ENCODE measurements around the gene BOLA3. TPM values are rescaled to one million over a fixed set of nuclear protein-coding genes. Genes with fewer than 3 reads are reported as not detected.

The BOLA3 gene
- total and polyA plus RNA-seq, 2 donors (not counting 3 experiments of a cell fraction or from before 2014, with no cell fraction given) = 28.7 to 42.4 TPM

- Histone ChIP-seq H3K9me1 (replicated peaks; ENCODE audit: control insufficient read depth, extremely low read depth, insufficient read depth, low read length) (no peaks in the 10 kb centered on the region), H3K4me3 (replicated peaks in 1 of 3; ENCODE audit: insufficient read depth in 1 of 3, low read depth in 1 of 3, low read length in 3 of 3) (peak overlapping the region; percentile 93 to 100 (median 100)), H3K4me2 (ENCODE audit: insufficient read depth, low read length) (peak overlapping the region; percentile 100), H3K27ac (ENCODE audit: insufficient read depth, low read depth, low read length) (peak overlapping the region; percentile 80), H3K79me2 (ENCODE audit: control insufficient read depth, insufficient read depth, low read length) (peaks cover 55% of the 10 kb centered on the region), H3K36me3 (ENCODE audit: control insufficient read depth in 2 of 2, extremely low read depth in 1 of 2, insufficient read depth in 2 of 2, low read length in 2 of 2) (no peaks in the 10 kb centered on the region), H3K9ac (replicated peaks; ENCODE audit: extremely low read depth, insufficient read depth, low read length) (peak overlapping the region; percentile 96), H3K4me1 (ENCODE audit: control insufficient read depth, extremely low read depth, insufficient read depth, low read length) (peaks cover 9% of the 10 kb centered on the region), H2AFZ (ENCODE audit: low read depth, low read length) (no peak overlapping the region), H4K20me1 (replicated peaks; ENCODE audit: control insufficient read depth, extremely low read depth, insufficient read depth, low read length) (peaks cover 2% of the 10 kb centered on the region), H3K9me3 (replicated peaks; ENCODE audit: control insufficient read depth, insufficient read depth, low read length) (no peaks in the 10 kb centered on the region), H3K27me3 (ENCODE audit: control insufficient read depth in 2 of 2, insufficient read depth in 2 of 2, low read length in 2 of 2) (no peaks in the 10 kb centered on the region)
- DNase-seq (ENCODE audit: low read depth, low spot score) (no peak), FAIRE-seq (no peak)
- ChIA-PET CTCF (interaction anchor here (0.9 to 1.9 kb wide), 7 partner anchors 9 to 353 kb away, joined by 3 to 20 read pairs (median 7); partner anchors contain the start of genes MTHFD2 and STAMBP), POLR2A (interaction anchor here (1.3 kb wide), 1 partner anchor 30 kb away, joined by 4 read pairs; the partner anchor contains the start of gene BOLA3)
- TF ChIP-seq POLR2A (IDR thresholded peaks at IDR 0.05; ENCODE audit: low read depth, low read length) (no peak), FOS (IDR thresholded peaks at IDR 0.05; ENCODE audit: borderline replicate concordance, insufficient read depth, low read length) (no peak), JUN (IDR thresholded peaks at IDR 0.05; ENCODE audit: borderline replicate concordance, insufficient read depth, insufficient read length, low read depth) (no peak), POLR2AphosphoS5 (IDR thresholded peaks at IDR 0.05; ENCODE audit: insufficient read depth, low read depth, low read length) (no peak), GATA2 (IDR thresholded peaks at IDR 0.05; ENCODE audit: insufficient read depth, insufficient read length, low read depth, low read length) (no peak), CTCF (IDR thresholded peaks at IDR 0.05; ENCODE audit: extremely low read depth in 1 of 2, insufficient read depth in 1 of 2, low read depth in 1 of 2, low read length in 2 of 2) (no peak), MAX (IDR thresholded peaks at IDR 0.05; ENCODE audit: insufficient read depth, insufficient read length) (no peak), MYC (IDR thresholded peaks at IDR 0.05; ENCODE audit: low read depth, low read length) (no peak)
- intact Hi-C loops (cut with micrococcal nuclease) (loop anchor here (1.0 kb wide), 1 partner anchor 21 kb away; the partner anchor contains the start of gene MTHFD2), dilution Hi-C loops (cut with MboI; ENCODE audit: extremely low pct_ligation_motif_present, low sequenced_read_pairs) (no loop called here)
- BruUV-seq (replicated peaks) = no TSS peak
These were observed 30.0 kb upstream of the BOLA3 start for GRCh38 chr2:74177696-74178095.
